H1 (cell line): ENCODE data around the gene DPT. TPM values are rescaled to one million over a fixed set of nuclear protein-coding genes. Genes with fewer than 3 reads are reported as not detected.

Source experiments
- CTCF ChIA-PET: fragments of 300-600 bp; sonication (Branson Sonifier 250); formaldehyde crosslinking; loops from one replicate; lab custom pipeline; 2021; ENCODE audit not compliant: partially characterized antibody; lab: Charles Lee
- POLR2A ChIA-PET: fragments of 300-600 bp; sonication (Branson Sonifier 250); formaldehyde crosslinking; loops from one replicate; lab custom pipeline; 2021; ENCODE audit warnings: inconsistent platforms; ENCODE audit not compliant: partially characterized antibody; lab: Charles Lee
- DNase-seq, 2 experiments: peaks; one replicate each; pipeline versions ENCODE4 v3.0.0 to v3.0.0-alpha.2; 2010 to 2022; ENCODE audit warnings: low spot score in 2 of 2, low read depth in 1 of 2, mixed read lengths in 1 of 2
- FAIRE-seq: peaks from 2 replicates; lab custom pipeline; 2011; peaks lifted over from hg19 to GRCh38; lab: Jason Lieb, UNC
- H2AFZ ChIP-seq: 2 replicates; pipeline ENCODE4 v1.8.1; 2012; ENCODE audit warnings: low read length, inconsistent platforms
- H2AK5ac ChIP-seq: 2 replicates; pipeline ENCODE4 v1.6.1; 2013; ENCODE audit warnings: low read depth, low read length
- H2BK120ac ChIP-seq: replicated peaks from 2 replicates; pipeline ENCODE3; 2013; ENCODE audit warnings: low read depth, low read length, inconsistent platforms
- H2BK12ac ChIP-seq: 2 replicates; pipeline ENCODE4 v1.6.1; 2013; ENCODE audit warnings: low read depth, low read length
- H2BK15ac ChIP-seq: 2 replicates; pipeline ENCODE4 v1.6.1; 2013; ENCODE audit warnings: low read length
- H2BK20ac ChIP-seq: 2 replicates; pipeline ENCODE4 v1.6.1; 2013; ENCODE audit warnings: low read length
- H2BK5ac ChIP-seq: 2 replicates; pipeline ENCODE4 v1.6.1; 2013; ENCODE audit warnings: low read depth, low read length
- H3K14ac ChIP-seq: 2 replicates; pipeline ENCODE4 v1.6.1; 2013; ENCODE audit warnings: inconsistent platforms; ENCODE audit not compliant: insufficient read length
- H3K18ac ChIP-seq: 2 replicates; pipeline ENCODE4 v1.6.1; 2013; ENCODE audit warnings: low read length; ENCODE audit errors: extremely low read depth
- H3K23ac ChIP-seq: 2 replicates; pipeline ENCODE4 v1.6.1; 2013; ENCODE audit warnings: inconsistent platforms; ENCODE audit not compliant: insufficient read length
- H3K23me2 ChIP-seq: 2 replicates; pipeline ENCODE4 v1.6.1; 2013; ENCODE audit warnings: low read depth, low read length
- H3K27ac ChIP-seq: 2 replicates; pipeline ENCODE4 v1.6.1; 2011; ENCODE audit warnings: low read depth, low read length, inconsistent platforms
- H3K27me3 ChIP-seq, 4 experiments: replicated peaks in 1 of 4; 1 replicate in 1 of 4; 2 replicates in 3 of 4; pipeline versions ENCODE4 v1.6.1 to v1.8.1; 2011 to 2013; ENCODE audit warnings: low read length in 3 of 4, mild to moderate bottlenecking in 3 of 4, inconsistent platforms in 2 of 4, mixed read lengths in 2 of 4, moderate library complexity in 1 of 4; ENCODE audit not compliant: control insufficient read depth in 3 of 4, insufficient read depth in 3 of 4; ENCODE audit errors: extremely low read depth in 1 of 4
- H3K36me3 ChIP-seq, 4 experiments: 2 replicates each; pipeline versions ENCODE4 v1.6.1 to v1.8.1; 2011 to 2013; ENCODE audit warnings: mild to moderate bottlenecking in 4 of 4, low read length in 3 of 4, moderate library complexity in 2 of 4, control low read depth in 1 of 4, inconsistent platforms in 1 of 4; ENCODE audit not compliant: insufficient read depth in 4 of 4, control insufficient read depth in 2 of 4
- H3K4ac ChIP-seq: replicated peaks from 2 replicates; pipeline ENCODE3; 2013; ENCODE audit warnings: low read length, low read depth, mixed read lengths, inconsistent platforms; ENCODE audit not compliant: insufficient read length
- H3K4me1 ChIP-seq, 4 experiments: replicated peaks in 1 of 4; 1 replicate in 1 of 4; 2 replicates in 3 of 4; pipeline versions ENCODE4 v1.6.1 to v1.8.1; 2011 to 2013; ENCODE audit warnings: low read length in 3 of 4, inconsistent platforms in 2 of 4, mixed read lengths in 1 of 4; ENCODE audit not compliant: insufficient read depth in 4 of 4, control insufficient read depth in 3 of 4
- H3K4me2 ChIP-seq, 2 experiments: 2 replicates each; pipeline versions ENCODE4 v1.6.1 to v1.8.1; 2011 to 2013; ENCODE audit warnings: low read depth in 2 of 2, low read length in 2 of 2, control low read depth in 1 of 2, inconsistent platforms in 1 of 2, mild to moderate bottlenecking in 1 of 2; ENCODE audit not compliant: insufficient read depth in 1 of 2
- H3K4me3 ChIP-seq, 4 experiments: fragments of 200-600, 300-600 bp in 1 of 4; sonication (generic), shearing (Covaris generic), sonication (Bioruptor Twin) in 1 of 4; 2 replicates each; pipeline versions ENCODE4 v1.5.1 to v1.8.1; 2011 to 2016; ENCODE audit warnings: low read length in 4 of 4, low read depth in 3 of 4, control low read depth in 2 of 4, inconsistent platforms in 2 of 4, mild to moderate bottlenecking in 2 of 4, mixed read lengths in 1 of 4, moderate library complexity in 1 of 4; ENCODE audit not compliant: insufficient read depth in 2 of 4; ENCODE audit errors: extremely low read depth in 1 of 4
- H3K56ac ChIP-seq: replicated peaks from 2 replicates; pipeline ENCODE3; 2013; ENCODE audit warnings: low read depth, mild to moderate bottlenecking, mixed read lengths, low read length, inconsistent platforms; ENCODE audit not compliant: insufficient read length
- H3K79me1 ChIP-seq: 2 replicates; pipeline ENCODE4 v1.6.1; 2013; ENCODE audit warnings: low read depth, low read length, control low read depth
- H3K79me2 ChIP-seq, 2 experiments: 2 replicates each; pipeline versions ENCODE4 v1.6.1 to v1.8.1; 2012 to 2013; ENCODE audit warnings: low read length in 2 of 2, mild to moderate bottlenecking in 2 of 2, inconsistent platforms in 1 of 2; ENCODE audit not compliant: insufficient read depth in 2 of 2, control insufficient read depth in 1 of 2
- H3K9ac ChIP-seq, 4 experiments: replicated peaks in 1 of 4; 1 replicate in 1 of 4; 2 replicates in 3 of 4; pipeline versions ENCODE4 v1.6.1 to v1.8.1; 2011 to 2013; ENCODE audit warnings: low read depth in 3 of 4, low read length in 3 of 4, control low read depth in 2 of 4, mild to moderate bottlenecking in 2 of 4, moderate library complexity in 2 of 4, inconsistent platforms in 1 of 4; ENCODE audit errors: extremely low read depth in 1 of 4
- H3K9me3 ChIP-seq, 2 experiments: 2 replicates each; pipeline versions ENCODE4 v1.6.1 to v1.8.1; 2012 to 2013; ENCODE audit warnings: mild to moderate bottlenecking in 2 of 2, moderate library complexity in 2 of 2, control low read depth in 1 of 2, inconsistent platforms in 1 of 2, low read depth in 1 of 2, low read length in 1 of 2, mixed read lengths in 1 of 2; ENCODE audit not compliant: insufficient read depth in 2 of 2
- H4K20me1 ChIP-seq, 2 experiments: replicated peaks in 1 of 2; 2 replicates each; pipeline versions ENCODE3 to v1.8.1; 2011 to 2013; ENCODE audit warnings: inconsistent platforms in 2 of 2, low read length in 2 of 2, mild to moderate bottlenecking in 1 of 2; ENCODE audit not compliant: insufficient read depth in 2 of 2, control insufficient read depth in 1 of 2
- H4K5ac ChIP-seq: 2 replicates; pipeline ENCODE4 v1.6.1; 2013; ENCODE audit warnings: low read length, low read depth, mixed read lengths, inconsistent platforms; ENCODE audit not compliant: insufficient read length
- H4K8ac ChIP-seq: 2 replicates; pipeline ENCODE4 v1.8.0; 2013; ENCODE audit warnings: mild to moderate bottlenecking, moderate library complexity, low read length, inconsistent platforms; ENCODE audit not compliant: insufficient read depth; ENCODE audit errors: extremely low read depth
- H4K91ac ChIP-seq: replicated peaks from 2 replicates; pipeline ENCODE3; 2013; ENCODE audit warnings: low read length, mixed read lengths, inconsistent platforms; ENCODE audit not compliant: insufficient read length
- CBX8 ChIP-seq: fragments of 300-800, 300-1000 bp; sonication (generic); IDR thresholded peaks from 2 replicates; pipeline ENCODE4 v1.7.1; 2016; ENCODE audit warnings: low read depth, low read length, borderline replicate concordance
- CHD2 ChIP-seq: IDR thresholded peaks from 2 replicates; pipeline ENCODE4 v1.6.1; 2012; ENCODE audit warnings: low read length, improper control_type of control experiment
- EP300 ChIP-seq, 2 experiments: IDR thresholded peaks; 1 replicate in 1 of 2; 2 replicates in 1 of 2; pipeline ENCODE4 v1.6.1; 2011 to 2012; ENCODE audit warnings: low read depth in 2 of 2, low read length in 2 of 2, mild to moderate bottlenecking in 2 of 2, borderline replicate concordance in 1 of 2, inconsistent platforms in 1 of 2, moderate library complexity in 1 of 2
- FOSL1 ChIP-seq: IDR thresholded peaks from 2 replicates; pipeline ENCODE4 v1.6.1; 2011; ENCODE audit warnings: mild to moderate bottlenecking, low read depth, low read length, moderate library complexity; ENCODE audit not compliant: insufficient read depth
- JUND ChIP-seq: IDR thresholded peaks from 2 replicates; pipeline ENCODE4 v1.6.1; 2011; ENCODE audit warnings: mild to moderate bottlenecking, improper control_type of control experiment, low read length
- NRF1 ChIP-seq: IDR thresholded peaks from 2 replicates; pipeline ENCODE4 v1.6.1; 2011; ENCODE audit warnings: mild to moderate bottlenecking, low read depth, low read length, improper control_type of control experiment
- RXRA ChIP-seq: IDR thresholded peaks from 2 replicates; pipeline ENCODE4 v1.6.1; 2011; ENCODE audit warnings: low read depth, mild to moderate bottlenecking, low read length, moderate library complexity; ENCODE audit not compliant: insufficient read depth
- SIRT6 ChIP-seq: IDR thresholded peaks from one replicate; pipeline ENCODE4 v1.7.1; 2012; ENCODE audit warnings: low read length, inconsistent platforms
- SIX5 ChIP-seq: IDR thresholded peaks from 2 replicates; pipeline ENCODE4 v1.6.1; 2011; ENCODE audit warnings: mild to moderate bottlenecking, low read depth, low read length
- SP2 ChIP-seq: IDR thresholded peaks from 2 replicates; pipeline ENCODE4 v1.6.1; 2012; ENCODE audit warnings: mild to moderate bottlenecking, low read length, inconsistent platforms
- SRF ChIP-seq: IDR thresholded peaks from 2 replicates; pipeline ENCODE4 v1.6.1; 2011; ENCODE audit warnings: mild to moderate bottlenecking, low read depth, low read length, moderate library complexity
- TAF1 ChIP-seq: IDR thresholded peaks from 2 replicates; pipeline ENCODE4 v1.6.1; 2011; ENCODE audit warnings: mild to moderate bottlenecking, low read depth, low read length
- TEAD4 ChIP-seq: IDR thresholded peaks from 2 replicates; pipeline ENCODE4 v1.6.1; 2012; ENCODE audit warnings: low read depth, low read length, inconsistent platforms, mixed read lengths
- WGBS, 2 experiments: shearing (Covaris generic) in 1 of 2; methylation state at CpG; one replicate each; pipeline versions ENCODE4 v1.1.6 to v1.1.7; 2013 to 2015; ENCODE audit warnings: low lambda C conversion rate in 2 of 2, mixed read lengths in 2 of 2, inconsistent platforms in 1 of 2, low coverage in 1 of 2, missing lambda C conversion rate in 1 of 2; ENCODE audit not compliant: insufficient replicate concordance in 2 of 2, insufficient coverage in 1 of 2, insufficient read length in 1 of 2; ENCODE audit errors: extremely low coverage in 1 of 2, missing lambda C conversion rate in 1 of 2; 5-methylcytosine and 5-hydroxymethylcytosine counted together
- polyA plus RNA-seq, 7 experiments: library from polyadenylated mRNA; depleted of rRNA in 3 of 7; stranded (reverse) in 5 of 7; unstranded in 2 of 7; fragments of >200 nt in 5 of 7; fragments of 200-250 nt in 2 of 7; gene quantifications; 1 replicate in 5 of 7; 2 replicates in 1 of 7; 4 replicates in 1 of 7; pipeline versions ENCODE4 v1.2.1 to v1.2.3, GENCODE V29; 2011 to 2013; ENCODE audit warnings: missing spikeins in 2 of 7, mixed read lengths in 2 of 7
- total RNA-seq: library from RNA; stranded (reverse); fragmentation: NEBNext Ultra II Directional; extraction: Animal tissue kit (Norgen Biotek cat#: 25700); gene quantifications from 2 replicates; pipeline ENCODE4 v1.2.1, GENCODE V29; 2021
- TF ChIP-seq, protein P1 (sequence below): IDR thresholded peaks from 2 replicates; pipeline ENCODE4 v1.6.1; 2012; ENCODE audit warnings: inconsistent platforms

DPT gene
- total and polyA plus RNA-seq, 2 of the 8 experiments (the other 6 are each of a cell fraction or from before 2014, with no cell fraction given), result not detected

DNA sequence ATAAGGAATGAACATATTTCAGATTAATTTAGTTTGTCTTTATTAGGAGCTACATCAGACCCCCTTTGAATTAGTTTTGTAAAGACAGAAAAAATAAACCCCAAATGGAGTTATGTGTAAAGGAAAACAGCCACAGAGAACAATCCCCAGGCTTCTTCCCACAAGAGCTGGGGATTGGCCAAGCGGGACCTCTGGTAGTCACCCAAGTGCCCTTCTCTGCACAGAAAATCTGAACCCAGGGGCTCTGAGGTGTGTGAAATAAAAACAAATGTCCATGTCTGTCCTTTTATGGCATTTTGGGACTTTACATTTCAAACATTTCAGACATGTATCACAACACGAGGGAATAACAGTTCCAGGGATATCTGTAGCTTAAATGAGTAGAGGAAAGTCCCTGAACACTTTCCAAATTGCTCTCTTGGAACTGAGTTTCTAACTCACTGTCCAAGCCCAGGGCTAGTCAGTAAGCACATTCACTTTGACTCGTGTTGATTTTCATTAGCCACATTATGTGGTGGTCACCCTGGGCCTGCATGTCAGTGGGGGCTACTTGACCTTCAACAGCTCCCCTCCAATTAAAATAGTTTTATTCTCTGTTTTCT lies 22.5 kb downstream of the DPT start:
- H3K18ac ChIP-seq, result no peak overlapping the region
- FAIRE-seq (no peak), DNase-seq (no peak)
- H3K4me2 ChIP-seq, result no peak overlapping the region
- H4K20me1 ChIP-seq, result no peaks in the 10 kb centered on the region
- H4K5ac ChIP-seq, result no peak overlapping the region
- H2BK5ac ChIP-seq, result no peak overlapping the region
- no peak overlapping the region for H2BK20ac ChIP-seq
- no peak overlapping the region for H4K8ac ChIP-seq
- no peaks in the 10 kb centered on the region for H3K4me1 ChIP-seq
- no peaks in the 10 kb centered on the region for H3K36me3 ChIP-seq
- no peaks in the 10 kb centered on the region for H3K9me3 ChIP-seq
- H2BK120ac ChIP-seq, result no peak overlapping the region
- no peak overlapping the region for H3K4me3 ChIP-seq
- no peak overlapping the region for H3K4ac ChIP-seq
- H2BK15ac ChIP-seq, result no peak overlapping the region
- no peak overlapping the region for H3K23ac ChIP-seq
- H3K9ac ChIP-seq, result no peak overlapping the region
- POLR2A ChIA-PET, result interaction anchor here (0.8 to 0.9 kb wide), 2 partner anchors 10 to 11 kb away, joined by 3 read pairs; no protein-coding TSS in a partner anchor
- no peak overlapping the region for H3K14ac ChIP-seq
- H3K79me2 ChIP-seq, result no peaks in the 10 kb centered on the region
- no peak overlapping the region for H2AFZ ChIP-seq
- no peak overlapping the region for H2AK5ac ChIP-seq
- no peak overlapping the region for H3K27ac ChIP-seq
- H3K23me2 ChIP-seq, result no peaks in the 10 kb centered on the region
- H3K79me1 ChIP-seq, result no peaks in the 10 kb centered on the region
- CTCF ChIA-PET, result interaction anchor here (1.3 to 3.7 kb wide), 2 partner anchors 70 to 103 kb away, joined by 6 to 12 read pairs; no protein-coding TSS in a partner anchor
- no peak overlapping the region for H3K56ac ChIP-seq
- H4K91ac ChIP-seq, result no peak overlapping the region
- H2BK12ac ChIP-seq, result no peak overlapping the region
- no peaks in the 10 kb centered on the region for H3K27me3 ChIP-seq
- 93% methylated on average over 3 of the region's 3 CpGs; no CpG with 5 or more reads in 1 of the 2 experiments for WGBS, 2 experiments
- TF ChIP-seq SRF (no peak), CHD2 (no peak), TAF1 (no peak), CBX8 (no peak), EP300 (IDR thresholded peaks at IDR 0.05; ENCODE audit: borderline replicate concordance in 1 of 2, low read depth in 2 of 2, low read length in 2 of 2) (no peak), SIX5 (no peak), NRF1 (no peak), RXRA (no peak), JUND (no peak), SIRT6 (no peak), SP2 (no peak), FOSL1 (no peak), TEAD4 (no peak)
- TF ChIP-seq, protein P1, sequence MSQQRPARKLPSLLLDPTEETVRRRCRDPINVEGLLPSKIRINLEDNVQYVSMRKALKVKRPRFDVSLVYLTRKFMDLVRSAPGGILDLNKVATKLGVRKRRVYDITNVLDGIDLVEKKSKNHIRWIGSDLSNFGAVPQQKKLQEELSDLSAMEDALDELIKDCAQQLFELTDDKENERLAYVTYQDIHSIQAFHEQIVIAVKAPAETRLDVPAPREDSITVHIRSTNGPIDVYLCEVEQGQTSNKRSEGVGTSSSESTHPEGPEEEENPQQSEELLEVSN, result no peak
